ENCODE data around the gene KLHL1.

The KLHL1 gene

GRCh38 chr13:69999875-70000274 lies 108.4 kb downstream of the KLHL1 start:
- no peak for DNase-seq (ENCODE audit: low spot score)

GRCh38 chr13:69997061-69997460 lies 111.2 kb downstream of the KLHL1 start:
- DNase-seq (ENCODE audit: low spot score) = no peak

- DNase-seq (ENCODE audit: low spot score) = no peak
These were observed 127.5 kb downstream of the KLHL1 start for GRCh38 chr13:69980799-69981198.

GRCh38 chr13:69975496-69975895 lies 132.8 kb downstream of the KLHL1 start:
- DNase-seq (ENCODE audit: low spot score) = no peak

GRCh38 chr13:69970520-69970919 lies 137.7 kb downstream of the KLHL1 start:
- no peak for DNase-seq (ENCODE audit: low spot score)

GRCh38 chr13:69959046-69959445 lies 149.2 kb downstream of the KLHL1 start:
- no peak for DNase-seq (ENCODE audit: low spot score)

GRCh38 chr13:69956839-69957238 lies 151.4 kb downstream of the KLHL1 start:
- no peak for DNase-seq (ENCODE audit: low spot score)

GRCh38 chr13:69956349-69956748 lies 151.9 kb downstream of the KLHL1 start:
- no peak for DNase-seq (ENCODE audit: low spot score)

- DNase-seq (ENCODE audit: low spot score) = no peak
These were observed 153.0 kb downstream of the KLHL1 start for GRCh38 chr13:69955271-69955670.

- no peak for DNase-seq (ENCODE audit: low spot score)
These were observed 156.8 kb downstream of the KLHL1 start for GRCh38 chr13:69951412-69951811.

GRCh38 chr13:69950160-69950559 lies 158.1 kb downstream of the KLHL1 start:
- DNase-seq (ENCODE audit: low spot score) = no peak

GRCh38 chr13:69948016-69948415 lies 160.2 kb downstream of the KLHL1 start:
- no peak for DNase-seq (ENCODE audit: low spot score)

- DNase-seq (ENCODE audit: low spot score) = no peak
These were observed 160.7 kb downstream of the KLHL1 start for GRCh38 chr13:69947582-69947981.

GRCh38 chr13:69946511-69946910 lies 161.7 kb downstream of the KLHL1 start:
- DNase-seq (ENCODE audit: low spot score) = no peak

- DNase-seq (ENCODE audit: low spot score) = no peak
These were observed 173.2 kb downstream of the KLHL1 start for GRCh38 chr13:69935043-69935442.

- DNase-seq (ENCODE audit: low spot score) = no peak
These were observed 180.0 kb downstream of the KLHL1 start for GRCh38 chr13:69928262-69928661.

- DNase-seq (ENCODE audit: low spot score) = no peak
These were observed 187.1 kb downstream of the KLHL1 start for GRCh38 chr13:69921156-69921555.

- no peak for DNase-seq (ENCODE audit: low spot score)
These were observed 195.6 kb downstream of the KLHL1 start for GRCh38 chr13:69912630-69913029.

- DNase-seq (ENCODE audit: low spot score) = no peak
These were observed 197.5 kb downstream of the KLHL1 start for GRCh38 chr13:69910800-69911199.

GRCh38 chr13:69904784-69905183 lies 203.5 kb downstream of the KLHL1 start:
- DNase-seq (ENCODE audit: low spot score) = no peak

- no peak for DNase-seq (ENCODE audit: low spot score)
These were observed 205.2 kb downstream of the KLHL1 start for GRCh38 chr13:69903081-69903480.

GRCh38 chr13:69882451-69882850 lies 225.8 kb downstream of the KLHL1 start:
- DNase-seq (ENCODE audit: low spot score) = no peak

GRCh38 chr13:69879936-69880335 lies 228.3 kb downstream of the KLHL1 start:
- no peak for DNase-seq (ENCODE audit: low spot score)

- DNase-seq (ENCODE audit: low spot score) = no peak
These were observed 235.8 kb downstream of the KLHL1 start for GRCh38 chr13:69872321-69873047.

All from AG20443 (cell line).